K562 (cell line): ENCODE data around the gene TTC24. TPM values are rescaled to one million over a fixed set of nuclear protein-coding genes. Genes with fewer than 3 reads are reported as not detected.
A peak's percentile ranks its signal among the peaks of the same experiment; 100 is the strongest.

ENCODE experiments used
- CHD4 ChIP-seq: fragments of 200-600 bp; sonication (generic); IDR thresholded peaks from 3 replicates; pipeline ENCODE4 v1.6.1; 2012; ENCODE audit warnings: low read depth, mild to moderate bottlenecking, mixed read lengths, low read length, inconsistent platforms; ENCODE audit not compliant: insufficient read depth, insufficient replicate concordance, poor library complexity, severe bottlenecking
- ELF1 ChIP-seq: fragments of 200-800 bp; sonication (Bioruptor generic); IDR thresholded peaks from 2 replicates; pipeline ENCODE4 v1.6.1; 2016; ENCODE audit warnings: missing genetic modification characterization, missing compliant biosample characterization
- FOXK2 ChIP-seq, 2 experiments: fragments of 450-650 bp; IDR thresholded peaks in 1 of 2; conservative IDR thresholded peaks in 1 of 2; 2 replicates each; pipeline ENCODE4 v1.6.1; 2016; ENCODE audit warnings: low read depth in 2 of 2, mild to moderate bottlenecking in 1 of 2
- GTF2E2 ChIP-seq: fragments of 200-800 bp; sonication (Bioruptor generic); IDR thresholded peaks from 2 replicates; pipeline ENCODE4 v1.6.1; 2016; ENCODE audit warnings: missing genetic modification characterization, missing compliant biosample characterization
- MTA1 ChIP-seq: fragments of 450-650 bp; IDR thresholded peaks from 2 replicates; pipeline ENCODE4 v1.6.1; 2017; ENCODE audit warnings: borderline replicate concordance
- MTA2 ChIP-seq: fragments of 450-650 bp; IDR thresholded peaks from 2 replicates; pipeline ENCODE4 v1.6.1; 2016; ENCODE audit warnings: low read depth
- NCOA4 ChIP-seq: fragments of 450-650 bp; IDR thresholded peaks from 2 replicates; pipeline ENCODE4 v1.6.1; 2018; ENCODE audit warnings: mild to moderate bottlenecking; ENCODE audit not compliant: partially characterized antibody
- PHB2 ChIP-seq: fragments of 450-650 bp; IDR thresholded peaks from 2 replicates; pipeline ENCODE4 v1.6.1; 2017; ENCODE audit warnings: low read depth
- SETDB1 ChIP-seq: IDR thresholded peaks from one replicate; pipeline ENCODE4 v1.6.1; 2012; ENCODE audit warnings: low read length, control low read depth, inconsistent platforms
- SIX5 ChIP-seq, 2 experiments: IDR thresholded peaks; 2 replicates each; pipeline ENCODE4 v1.6.1; 2011; ENCODE audit warnings: low read length in 2 of 2, borderline replicate concordance in 1 of 2, low read depth in 1 of 2, mild to moderate bottlenecking in 1 of 2, moderate library complexity in 1 of 2; ENCODE audit not compliant: insufficient read depth in 1 of 2
- SMARCA5 ChIP-seq: fragments of 450-650 bp; IDR thresholded peaks from 2 replicates; pipeline ENCODE4 v1.6.1; 2016
- SP1 ChIP-seq: sonication (generic); formaldehyde crosslinking; IDR thresholded peaks from 2 replicates; pipeline ENCODE4 v1.8.1; 2022; ENCODE audit warnings: mild to moderate bottlenecking, missing genetic modification reagents
- TBP ChIP-seq: optimal IDR thresholded peaks from 2 replicates; pipeline ENCODE3; 2011; ENCODE audit warnings: low read depth, low read length, improper control_type of control experiment
- TRIM25 ChIP-seq: fragments of 450-650 bp; IDR thresholded peaks from 2 replicates; pipeline ENCODE4 v1.7.0; 2016; ENCODE audit warnings: borderline replicate concordance
- ZBTB17 ChIP-seq: fragments of 450-650 bp; formaldehyde crosslinking; IDR thresholded peaks from 2 replicates; pipeline ENCODE4 v1.4.0; 2020; ENCODE audit warnings: mild to moderate bottlenecking
- ZNF668 ChIP-seq: fragments of 250-450 bp; sonication (Bioruptor Pico); IDR thresholded peaks from 2 replicates; pipeline ENCODE4 v1.8.0; 2022; ENCODE audit warnings: mild to moderate bottlenecking, inconsistent platforms
- polyA plus RNA-seq, 8 experiments: library from polyadenylated mRNA; depleted of rRNA in 4 of 8; stranded (reverse) in 5 of 8; unstranded in 3 of 8; fragments of >200 nt; fragmentation: Nextera tagmentation in 2 of 8; fragmentation: Illumina TruSeq in 1 of 8; extraction: Ambion mirVana in 2 of 8; extraction: Trizol in 1 of 8; gene quantifications; 2 replicates each; pipeline versions ENCODE4 v1.2.1 to v1.2.3, GENCODE V29; 2011 to 2014; ENCODE audit warnings: inconsistent platforms in 1 of 8, missing spikeins in 1 of 8
- total RNA-seq, 7 experiments: library from RNA; depleted of rRNA in 6 of 7; stranded (reverse); fragments of >200 nt in 6 of 7; fragmentation: Illumina TruSeq in 2 of 7; extraction: Trizol in 2 of 7; gene quantifications; 2 replicates each; pipeline versions ENCODE4 v1.2.1 to v1.2.3, GENCODE V29; 2011 to 2021; ENCODE audit warnings: low replicate concordance in 1 of 7
- TF ChIP-seq, protein P1 (sequence below): fragments of 250-450 bp; sonication (Bioruptor Pico); IDR thresholded peaks from 2 replicates; pipeline ENCODE4 v1.8.0; 2021; ENCODE audit warnings: mild to moderate bottlenecking, moderate library complexity

Gene TTC24
- total and polyA plus RNA-seq, 9 of the 15 experiments (the other 6 are each of a cell fraction or from before 2014, with no cell fraction given): not detected

DNA sequence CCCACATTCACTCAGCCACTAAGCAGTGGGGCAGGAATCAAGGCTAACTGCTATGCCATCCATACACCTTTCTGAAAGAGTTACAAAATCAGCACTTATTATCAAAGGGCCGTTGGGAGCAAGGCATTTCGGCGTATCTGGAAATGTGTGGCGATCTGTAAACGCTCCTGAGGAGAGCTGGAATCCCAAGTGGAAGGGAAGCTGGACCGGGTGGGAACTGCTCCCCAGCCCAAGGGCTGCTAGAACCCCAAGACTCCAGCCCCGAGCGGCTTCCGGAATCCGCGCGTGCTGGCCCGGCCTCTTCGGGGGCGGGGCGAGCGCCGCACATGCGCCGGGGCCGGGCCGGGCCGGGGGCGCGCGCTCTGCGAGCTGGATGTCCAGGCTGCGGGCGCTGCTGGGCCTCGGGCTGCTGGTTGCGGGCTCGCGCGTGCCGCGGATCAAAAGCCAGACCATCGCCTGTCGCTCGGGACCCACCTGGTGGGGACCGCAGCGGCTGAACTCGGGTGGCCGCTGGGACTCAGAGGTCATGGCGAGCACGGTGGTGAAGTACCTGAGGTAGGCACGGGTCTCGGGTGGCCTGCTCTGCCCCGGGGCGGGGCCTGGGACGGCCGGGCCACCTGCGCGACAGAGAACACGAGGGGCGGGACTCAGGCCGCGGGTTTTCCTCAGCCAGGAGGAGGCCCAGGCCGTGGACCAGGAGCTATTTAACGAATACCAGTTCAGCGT, 12.1 kb downstream of the TTC24 start, which contains the start of gene NAXE (continued):
- TF ChIP-seq SETDB1 (no peak), SMARCA5 (no peak), TBP (peak; percentile 76), SP1 (CRISPR knock-in tag) (no peak), TRIM25 (no peak), MTA2 (no peak), SIX5 (IDR thresholded peaks at IDR 0.05; ENCODE audit: borderline replicate concordance in 1 of 2, insufficient read depth in 1 of 2, low read depth in 1 of 2, low read length in 2 of 2) (no peak), ZNF668 (CRISPR knock-in tag) (no peak), NCOA4 (no peak), MTA1 (no peak), ZBTB17 (no peak), PHB2 (no peak), FOXK2 (conservative IDR thresholded peaks at IDR 0.05 in 1 of 2, IDR thresholded peaks at IDR 0.05 in 1 of 2; ENCODE audit: low read depth in 2 of 2) (peak in 1 of 2 experiments; percentile 10; a peak in 2 of 4 replicates), ELF1 (peak; percentile 75), CHD4 (no peak), GTF2E2 (tag) (0 out of 2 replicates have a peak, but pooled peaks have one; percentile 21)
- TF ChIP-seq, protein P1, sequence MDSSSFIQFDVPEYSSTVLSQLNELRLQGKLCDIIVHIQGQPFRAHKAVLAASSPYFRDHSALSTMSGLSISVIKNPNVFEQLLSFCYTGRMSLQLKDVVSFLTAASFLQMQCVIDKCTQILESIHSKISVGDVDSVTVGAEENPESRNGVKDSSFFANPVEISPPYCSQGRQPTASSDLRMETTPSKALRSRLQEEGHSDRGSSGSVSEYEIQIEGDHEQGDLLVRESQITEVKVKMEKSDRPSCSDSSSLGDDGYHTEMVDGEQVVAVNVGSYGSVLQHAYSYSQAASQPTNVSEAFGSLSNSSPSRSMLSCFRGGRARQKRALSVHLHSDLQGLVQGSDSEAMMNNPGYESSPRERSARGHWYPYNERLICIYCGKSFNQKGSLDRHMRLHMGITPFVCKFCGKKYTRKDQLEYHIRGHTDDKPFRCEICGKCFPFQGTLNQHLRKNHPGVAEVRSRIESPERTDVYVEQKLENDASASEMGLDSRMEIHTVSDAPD (CRISPR knock-in tag): no peak
